ENCODE results near the gene STXBP5.

STXBP5 gene

GRCh38 chr6:147437615-147438014, 233.4 kb downstream of the STXBP5 start:
- H3K4me3 ChIP-seq (ENCODE audit: low read length), result no peak overlapping the region
- H3K9me3 ChIP-seq (ENCODE audit: low read length), result no peaks in the 10 kb centered on the region
- no peaks in the 10 kb centered on the region for H3K4me1 ChIP-seq (ENCODE audit: insufficient read depth, low read length)
- H3K27me3 ChIP-seq (ENCODE audit: insufficient read depth, low read length), result no peaks in the 10 kb centered on the region
- H3K36me3 ChIP-seq (ENCODE audit: insufficient read depth, low read length), result no peaks in the 10 kb centered on the region
- H2AFZ ChIP-seq (ENCODE audit: low read depth, low read length), result no peak overlapping the region

- no peak overlapping the region for H3K4me3 ChIP-seq (ENCODE audit: low read length)
- H2AFZ ChIP-seq (ENCODE audit: low read depth, low read length), result no peak overlapping the region
- no peaks in the 10 kb centered on the region for H3K4me1 ChIP-seq (ENCODE audit: insufficient read depth, low read length)
- no peaks in the 10 kb centered on the region for H3K9me3 ChIP-seq (ENCODE audit: low read length)
- H3K27me3 ChIP-seq (ENCODE audit: insufficient read depth, low read length), result no peaks in the 10 kb centered on the region
- no peaks in the 10 kb centered on the region for H3K36me3 ChIP-seq (ENCODE audit: insufficient read depth, low read length)
Observed at GRCh38 chr6:147438758-147439528, 234.7 kb downstream of the STXBP5 start.
